Psoas muscle (tissue), 8 donors: ENCODE measurements around the gene C1QTNF9B. TPM values are rescaled to one million over a fixed set of nuclear protein-coding genes. Genes with fewer than 3 reads are reported as not detected.

Source experiments
- ATAC-seq, 4 donors: fragments of 200-7000 bp; cut with Tn5 transposase; one replicate each; pipeline ENCODE4 v1.9.1; 2020; ENCODE audit warnings: moderate library complexity in 3 of 4, mild to moderate bottlenecking in 2 of 4
- DNase-seq, 2 donors: peaks; one replicate each; pipeline ENCODE4 v3.0.0-alpha.2; 2020
- H3K27ac ChIP-seq: fragments of 200-600 bp; one replicate; pipeline ENCODE4 v1.8.0; 2022
- H3K27me3 ChIP-seq, 3 donors: fragments of 200-600 bp in 1 of 3; one replicate each; pipeline versions ENCODE4 v1.6.1 to v1.8.0; 2013 to 2022; ENCODE audit warnings: low read length in 2 of 3, mild to moderate bottlenecking in 2 of 3, moderate library complexity in 1 of 3; ENCODE audit not compliant: insufficient read depth in 3 of 3
- H3K36me3 ChIP-seq, 2 donors: fragments of 200-600 bp in 1 of 2; one replicate each; pipeline versions ENCODE4 v1.6.1 to v1.8.0; 2013 to 2022; ENCODE audit warnings: low read depth in 1 of 2, mild to moderate bottlenecking in 1 of 2, moderate library complexity in 1 of 2; ENCODE audit not compliant: insufficient read depth in 1 of 2
- H3K4me1 ChIP-seq: fragments of 200-600 bp; one replicate; pipeline ENCODE4 v1.8.0; 2022
- H3K4me3 ChIP-seq: fragments of 200-600 bp; one replicate; pipeline ENCODE4 v1.8.0; 2022; ENCODE audit warnings: mild to moderate bottlenecking
- H3K9me3 ChIP-seq: fragments of 200-600 bp; one replicate; pipeline ENCODE4 v1.8.0; 2022
- WGBS, 3 donors: extraction: QIAGEN DNeasy Blood & Tissue Kit; methylation state at CpG; one replicate each; pipeline versions ENCODE4 v1.1.6 to v1.1.7; 2013; 5-methylcytosine and 5-hydroxymethylcytosine counted together
- intact Hi-C, 2 donors: fragments of 100-400 bp; cut with DNase I; formaldehyde crosslinking; loops; one replicate each; pipeline versions ENCODE4 v1.11.0 to v1.14.2; 2022
- polyA plus RNA-seq, 3 donors: library from polyadenylated mRNA; stranded (reverse); fragments of 200-250 nt; gene quantifications; one replicate each; pipeline ENCODE4 v1.2.3, GENCODE V29; 2013
- total RNA-seq, 4 donors: library from RNA; stranded (reverse); fragmentation: NEBNext Ultra II Directional in 2 of 4; extraction: Animal tissue kit (Norgen Biotek cat#: 25700) in 2 of 4; gene quantifications; one replicate each; pipeline versions ENCODE4 v1.2.1 to v1.2.4, GENCODE V29; 2021 to 2023
- TF ChIP-seq, protein P1 (sequence below): fragments of 200-600 bp; IDR thresholded peaks from one replicate; pipeline ENCODE4 v1.8.0; 2022; ENCODE audit warnings: antibody characterized with exemption
- donor health status: healthy with polysubstance abuse.
- donor health status: DM: no; HTN: no; CAD: no; lungs with moderate emphysema.
- donor health status: Bipolar disorder and iron deficiency.
- donor health status: healthy.
- donor health status: DM: yes; HTN: yes; CAD: no.
- donor health status: DM: no; HTN: no; CAD: no.
- donor health status: DM: no; HTN: no; CAD: no.
- donor health status: DM: yes; HTN: yes; CAD: no.

C1QTNF9B gene
- total and polyA plus RNA-seq, 7 donors, result 0.34 to 3.0 (median 1.6) TPM

DNA sequence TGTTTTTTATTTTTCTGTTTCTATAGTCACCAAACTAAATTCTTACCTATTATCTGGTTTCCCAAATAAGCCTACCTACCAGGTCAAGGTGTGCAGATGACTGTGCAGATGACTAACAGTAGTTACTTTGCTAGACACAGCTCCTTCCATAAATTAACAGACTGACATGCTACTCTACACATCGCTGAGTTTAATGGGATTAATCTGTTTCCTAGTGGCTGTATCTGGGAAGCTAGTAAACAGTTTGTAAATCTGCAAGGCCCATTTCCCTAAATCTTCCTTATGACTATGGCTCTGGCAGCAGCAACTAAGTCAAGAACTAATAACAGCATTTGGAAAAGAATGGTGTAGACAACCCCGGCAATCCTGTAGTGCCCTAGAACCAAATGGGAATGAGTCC lies 36.0 kb downstream of the C1QTNF9B start:
- Histone ChIP-seq H3K36me3 (peaks cover 2 to 11% of the 10 kb centered on the region in 2 donors), H3K4me1 (no peaks in the 10 kb centered on the region), H3K4me3 (no peak overlapping the region), H3K27me3 (no peaks in the 10 kb centered on the region), H3K27ac (no peak overlapping the region), H3K9me3 (no peaks in the 10 kb centered on the region)
- DNase-seq (no peak), ATAC-seq (no peak)
- intact Hi-C loops, result no loop called here
- WGBS, 3 donors, result 83 to 87% (median 86%) methylated on average over 2 of the region's 2 CpGs
- TF ChIP-seq, protein P1, sequence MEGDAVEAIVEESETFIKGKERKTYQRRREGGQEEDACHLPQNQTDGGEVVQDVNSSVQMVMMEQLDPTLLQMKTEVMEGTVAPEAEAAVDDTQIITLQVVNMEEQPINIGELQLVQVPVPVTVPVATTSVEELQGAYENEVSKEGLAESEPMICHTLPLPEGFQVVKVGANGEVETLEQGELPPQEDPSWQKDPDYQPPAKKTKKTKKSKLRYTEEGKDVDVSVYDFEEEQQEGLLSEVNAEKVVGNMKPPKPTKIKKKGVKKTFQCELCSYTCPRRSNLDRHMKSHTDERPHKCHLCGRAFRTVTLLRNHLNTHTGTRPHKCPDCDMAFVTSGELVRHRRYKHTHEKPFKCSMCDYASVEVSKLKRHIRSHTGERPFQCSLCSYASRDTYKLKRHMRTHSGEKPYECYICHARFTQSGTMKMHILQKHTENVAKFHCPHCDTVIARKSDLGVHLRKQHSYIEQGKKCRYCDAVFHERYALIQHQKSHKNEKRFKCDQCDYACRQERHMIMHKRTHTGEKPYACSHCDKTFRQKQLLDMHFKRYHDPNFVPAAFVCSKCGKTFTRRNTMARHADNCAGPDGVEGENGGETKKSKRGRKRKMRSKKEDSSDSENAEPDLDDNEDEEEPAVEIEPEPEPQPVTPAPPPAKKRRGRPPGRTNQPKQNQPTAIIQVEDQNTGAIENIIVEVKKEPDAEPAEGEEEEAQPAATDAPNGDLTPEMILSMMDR, result no peak

DNA sequence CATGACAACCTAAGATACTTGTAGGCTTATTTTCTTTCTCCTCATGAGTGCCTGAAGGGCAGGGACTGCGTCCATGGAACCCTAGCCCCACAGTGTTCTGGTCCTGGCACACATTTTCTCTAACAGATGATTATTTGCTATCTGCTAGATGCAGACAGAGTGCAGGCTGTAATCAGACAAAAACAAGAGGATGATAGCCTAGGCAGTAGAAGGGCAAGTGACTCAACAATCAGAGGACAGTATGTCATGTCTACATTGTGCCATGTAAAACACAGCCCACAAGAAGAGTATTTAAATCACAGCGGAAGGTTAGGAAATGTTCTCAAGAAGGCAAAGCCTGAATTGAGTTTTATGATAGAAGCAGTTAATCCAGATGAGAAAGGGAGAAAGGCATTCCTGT lies 37.4 kb downstream of the C1QTNF9B start:
- no peak overlapping the region for H3K27ac ChIP-seq
- no peaks in the 10 kb centered on the region for H3K27me3 ChIP-seq
- DNase-seq (no peak), ATAC-seq (no peak)
- H3K36me3 ChIP-seq, result peaks cover 2 to 11% of the 10 kb centered on the region in 2 donors
- no peak overlapping the region for H3K4me3 ChIP-seq
- H3K4me1 ChIP-seq, result no peaks in the 10 kb centered on the region
- intact Hi-C loops, result no loop called here
- TF ChIP-seq, protein P1, result no peak
- WGBS, 3 donors, result 96 to 99% (median 99%) methylated on average over 2 of the region's 2 CpGs
- no peaks in the 10 kb centered on the region for H3K9me3 ChIP-seq

DNA sequence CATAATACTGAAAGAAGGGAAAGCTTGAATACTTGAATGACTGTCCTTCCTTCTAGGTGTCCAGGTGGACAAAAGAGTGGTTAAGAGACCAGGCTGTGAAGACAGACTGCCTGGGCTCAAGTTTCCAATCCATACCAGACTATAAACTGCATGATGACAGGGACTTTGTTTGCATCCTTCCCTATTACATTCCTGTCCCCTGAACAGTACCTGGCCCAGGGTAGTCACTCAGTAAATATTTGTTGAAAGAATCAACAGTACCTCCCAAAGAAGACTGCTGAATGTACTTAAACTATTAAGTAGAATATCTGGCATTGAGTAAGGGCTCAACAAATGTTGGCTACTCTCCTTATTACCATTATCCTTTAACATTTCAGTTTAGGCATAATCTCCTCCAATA lies 37.8 kb downstream of the C1QTNF9B start:
- no peak overlapping the region for H3K4me3 ChIP-seq
- H3K36me3 ChIP-seq, result peaks cover 2 to 11% of the 10 kb centered on the region in 2 donors
- TF ChIP-seq, protein P1, result no peak
- H3K9me3 ChIP-seq, result no peaks in the 10 kb centered on the region
- intact Hi-C loops, result no loop called here
- no peaks in the 10 kb centered on the region for H3K4me1 ChIP-seq
- no peaks in the 10 kb centered on the region for H3K27me3 ChIP-seq
- H3K27ac ChIP-seq, result no peak overlapping the region
- ATAC-seq (no peak), DNase-seq (no peak)

DNA sequence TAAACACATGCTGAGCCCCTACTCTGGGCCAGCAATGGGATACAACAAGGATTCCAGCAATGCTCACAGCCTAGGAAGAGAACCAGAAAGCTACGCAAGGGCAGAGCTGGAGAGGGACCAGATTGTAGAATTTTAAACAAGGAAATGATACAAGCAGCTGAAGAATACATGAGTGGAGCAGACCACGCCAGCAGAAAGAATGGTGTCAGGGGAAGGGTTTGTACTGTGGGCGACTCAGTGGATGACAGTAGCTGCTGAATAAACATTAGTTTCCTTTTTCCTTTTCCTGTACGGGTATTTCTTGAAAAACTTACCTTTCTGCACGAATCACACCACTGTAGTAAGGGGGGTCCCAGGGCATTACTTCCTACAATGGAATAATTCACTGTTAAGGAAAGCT lies 38.8 kb downstream of the C1QTNF9B start:
- Histone ChIP-seq H3K36me3 (peaks cover 2 to 11% of the 10 kb centered on the region in 2 donors), H3K9me3 (no peaks in the 10 kb centered on the region), H3K27me3 (no peaks in the 10 kb centered on the region), H3K4me1 (no peaks in the 10 kb centered on the region), H3K27ac (no peak overlapping the region), H3K4me3 (no peak overlapping the region)
- no peak for ATAC-seq
- 80 to 85% (median 83%) methylated on average over 5 of the region's 5 CpGs for WGBS, 3 donors
- DNase-seq, result no peak
- intact Hi-C loops, result no loop called here
- TF ChIP-seq, protein P1, result no peak

DNA sequence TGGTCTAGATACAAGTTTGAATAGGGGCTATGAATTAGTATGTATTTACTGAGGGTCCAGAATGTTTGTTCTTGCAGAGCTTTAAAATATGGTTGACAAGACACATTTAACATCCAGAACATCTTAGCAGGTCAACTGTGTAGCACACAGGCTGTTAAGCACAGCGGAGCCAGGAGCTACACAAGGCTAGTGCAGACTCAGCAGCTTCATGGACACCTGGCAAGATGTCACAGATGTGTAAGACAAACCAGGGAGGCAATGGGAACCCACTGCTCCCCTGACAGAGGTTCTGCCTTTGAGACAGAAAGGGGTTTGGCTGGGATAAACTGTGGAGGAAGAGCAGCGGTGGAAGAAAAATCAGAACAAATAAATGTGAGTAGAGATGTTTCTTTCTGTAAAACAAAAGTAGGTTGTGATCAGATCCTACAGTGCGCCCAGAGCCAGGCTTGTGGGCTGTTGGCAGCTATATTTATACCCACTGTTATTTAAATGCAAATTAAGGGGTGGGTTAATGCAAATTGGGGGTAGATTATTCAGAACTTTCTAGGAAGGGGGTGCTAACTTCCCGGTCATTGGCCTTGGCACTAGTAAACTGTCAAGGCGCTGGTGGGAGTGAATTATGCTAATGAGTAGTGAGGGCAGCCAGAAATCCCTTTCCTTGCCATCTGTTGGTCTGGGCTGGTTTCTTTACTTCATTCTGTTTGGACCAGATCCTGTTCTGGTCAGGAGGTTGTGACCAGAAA lies 41.1 kb downstream of the C1QTNF9B start:
- no peaks in the 10 kb centered on the region for H3K9me3 ChIP-seq
- WGBS, 3 donors, result 27 to 60% (median 42%) methylated on average over 5 of the region's 5 CpGs
- peaks cover 2% of the 10 kb centered on the region in 2 donors for H3K36me3 ChIP-seq
- ATAC-seq, result peak in 2 of 4 donors; percentile 66 to 70
- no peak overlapping the region for H3K27ac ChIP-seq
- TF ChIP-seq, protein P1, result no peak
- H3K4me3 ChIP-seq, result no peak overlapping the region
- no peaks in the 10 kb centered on the region for H3K4me1 ChIP-seq
- DNase-seq, result no peak
- intact Hi-C loops, result no loop called here
- no peaks in the 10 kb centered on the region for H3K27me3 ChIP-seq
